PC-3 (cell line): Measurements from ENCODE around the gene MKLN1.

Experiments used
- CTCF ChIP-seq: fragments of 300-600 bp; sonication (generic); conservative IDR thresholded peaks from 2 replicates; pipeline ENCODE4 v1.5.1; 2017; ENCODE audit warnings: antibody characterized with exemption, low read depth, mild to moderate bottlenecking, low read length
- EZH2 ChIP-seq: fragments of 300-600 bp; sonication (generic); IDR thresholded peaks from one replicate; pipeline ENCODE4 v1.6.1; 2017; ENCODE audit warnings: antibody characterized with exemption, mild to moderate bottlenecking, low read length; ENCODE audit not compliant: unreplicated experiment

GRCh38 chr7:131364767-131365344 lies 37.2 kb downstream of the MKLN1 start:
- TF ChIP-seq CTCF (no peak), EZH2 (no peak)
